ENCODE results near the gene TRAF5. TPM values are rescaled to one million over a fixed set of nuclear protein-coding genes. Genes with fewer than 3 reads are reported as not detected.
A peak's percentile ranks its signal among the peaks of the same experiment; 100 is the strongest.
"Not testable (repeated sequence)": the region's sequence is repeated elsewhere in the genome, so short reads cannot be mapped to it uniquely, and the experiment has no call there.

The TRAF5 gene
- total and polyA plus RNA-seq, 12 donors: 1.3 to 5.5 (median 1.9) TPM

DNA sequence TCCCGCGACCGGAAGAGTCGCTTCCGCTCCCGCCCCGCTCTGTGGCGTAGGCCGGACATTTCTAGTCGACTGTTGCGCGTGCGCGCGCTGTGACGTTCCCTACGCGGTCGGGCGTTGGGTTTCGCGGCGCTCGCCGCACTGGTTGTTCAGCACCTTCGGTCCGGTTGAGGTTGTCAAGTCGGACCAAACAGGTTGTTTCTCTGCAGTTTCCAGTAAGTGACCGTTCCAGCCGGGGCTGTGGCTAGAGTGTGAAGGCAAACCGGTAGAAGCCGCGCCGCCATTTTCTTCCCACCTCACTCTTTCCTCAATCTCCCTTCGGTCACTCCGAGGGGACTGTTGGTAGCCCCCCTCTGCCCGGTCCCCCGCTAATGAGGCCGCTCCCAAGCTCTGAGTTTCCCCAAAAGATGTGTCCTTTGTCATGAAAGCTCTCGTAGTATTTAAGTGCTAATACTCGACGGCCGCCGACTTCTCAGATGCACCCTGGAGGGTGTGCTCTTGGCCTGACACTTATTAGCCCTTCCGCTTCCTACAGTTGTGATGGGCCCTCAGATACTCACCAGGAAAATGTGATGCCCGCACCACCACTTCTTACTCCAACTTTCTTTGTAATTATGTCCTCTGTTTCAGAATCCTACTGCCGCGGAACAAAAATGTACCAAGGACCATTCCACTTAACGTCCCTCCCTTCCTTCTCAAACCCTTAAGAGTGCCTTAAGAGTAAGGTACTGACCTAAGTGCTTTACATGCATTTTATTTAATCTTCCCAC, 56.3 kb downstream of the TRAF5 start:
- TF ChIP-seq, protein P1, sequence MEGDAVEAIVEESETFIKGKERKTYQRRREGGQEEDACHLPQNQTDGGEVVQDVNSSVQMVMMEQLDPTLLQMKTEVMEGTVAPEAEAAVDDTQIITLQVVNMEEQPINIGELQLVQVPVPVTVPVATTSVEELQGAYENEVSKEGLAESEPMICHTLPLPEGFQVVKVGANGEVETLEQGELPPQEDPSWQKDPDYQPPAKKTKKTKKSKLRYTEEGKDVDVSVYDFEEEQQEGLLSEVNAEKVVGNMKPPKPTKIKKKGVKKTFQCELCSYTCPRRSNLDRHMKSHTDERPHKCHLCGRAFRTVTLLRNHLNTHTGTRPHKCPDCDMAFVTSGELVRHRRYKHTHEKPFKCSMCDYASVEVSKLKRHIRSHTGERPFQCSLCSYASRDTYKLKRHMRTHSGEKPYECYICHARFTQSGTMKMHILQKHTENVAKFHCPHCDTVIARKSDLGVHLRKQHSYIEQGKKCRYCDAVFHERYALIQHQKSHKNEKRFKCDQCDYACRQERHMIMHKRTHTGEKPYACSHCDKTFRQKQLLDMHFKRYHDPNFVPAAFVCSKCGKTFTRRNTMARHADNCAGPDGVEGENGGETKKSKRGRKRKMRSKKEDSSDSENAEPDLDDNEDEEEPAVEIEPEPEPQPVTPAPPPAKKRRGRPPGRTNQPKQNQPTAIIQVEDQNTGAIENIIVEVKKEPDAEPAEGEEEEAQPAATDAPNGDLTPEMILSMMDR (IDR thresholded peaks at IDR 0.05): no peak
- no peaks in the 10 kb centered on the region for H3K9me3 ChIP-seq
- H3K4me3 ChIP-seq: peak overlapping the region; percentile 50 to 82 (median 68)
- peak; percentile 94 to 96 for DNase-seq
- no peaks in the 10 kb centered on the region for H3K27me3 ChIP-seq
- H3K4me1 ChIP-seq: peaks cover 2 to 21% (median 13%) of the 10 kb centered on the region in 9 donors
- WGBS, 2 donors: 2% methylated on average over 49 of the region's 49 CpGs
- H3K27ac ChIP-seq: peak overlapping the region; percentile 69 to 97 (median 94)
- no peaks in the 10 kb centered on the region for H3K36me3 ChIP-seq
- peak; percentile 100 for ATAC-seq
- intact Hi-C loops (cut with DNase I): loop anchor here in 3 of 10 donors (2.0 to 5.0 kb wide), 2 partner anchors 56 to 58 kb away; partner anchors contain the start of gene TRAF5 (in 2 of the 3)

DNA sequence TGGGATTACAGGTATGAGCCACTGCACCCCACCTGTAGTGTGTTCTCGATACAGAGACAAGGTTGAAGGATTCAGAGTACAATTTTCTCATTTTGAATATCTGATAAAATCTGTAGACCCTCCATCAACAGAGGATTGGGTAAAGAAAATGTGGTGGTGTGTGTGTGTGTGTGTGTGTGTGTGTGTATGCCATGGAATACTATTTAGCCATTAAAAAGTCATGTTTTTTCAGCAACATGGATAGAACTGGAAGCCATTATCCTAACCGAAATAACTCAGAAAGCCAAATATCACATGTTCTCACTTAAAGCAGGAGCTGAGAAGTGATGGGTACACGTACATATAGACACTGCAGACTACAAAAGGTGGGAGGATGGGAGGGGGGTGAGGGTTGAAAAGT, 57.9 kb downstream of the TRAF5 start:
- Histone ChIP-seq H3K9me3 (no peaks in the 10 kb centered on the region), H3K27me3 (no peaks in the 10 kb centered on the region), H3K27ac (no peak overlapping the region), H3K4me3 (no peak overlapping the region), H3K36me3 (no peaks in the 10 kb centered on the region), H3K4me1 (peaks cover 2 to 18% (median 13%) of the 10 kb centered on the region in 9 donors)
- DNase-seq: no peak
- 97 to 98% methylated on average over 3 of the region's 3 CpGs for WGBS, 2 donors
- intact Hi-C loops (cut with DNase I): loop anchor here in 2 of 10 donors (5.0 kb wide), 1 partner anchor 57 kb away; the partner anchor contains the start of gene TRAF5 (in 2 of the 2)
- ATAC-seq: no peak
- TF ChIP-seq, protein P1 (IDR thresholded peaks at IDR 0.05): no peak

DNA sequence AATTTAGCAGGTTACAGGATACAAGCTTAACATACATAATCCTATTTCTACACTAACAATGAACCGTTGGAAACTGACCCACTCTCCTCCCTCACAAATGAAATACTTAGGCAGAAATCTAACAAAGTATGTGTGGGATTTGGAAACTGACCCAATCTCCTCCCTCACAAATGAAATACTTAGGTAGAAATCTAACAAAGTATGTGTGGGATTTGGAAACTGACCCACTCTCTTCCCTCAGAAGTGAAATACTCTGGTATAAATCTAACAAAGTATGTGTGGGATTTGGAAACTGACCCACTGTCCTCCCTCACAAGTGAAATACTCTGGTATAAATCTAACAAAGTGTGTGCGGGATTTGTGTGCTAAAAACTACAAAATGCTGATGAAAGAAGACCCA, 60.3 kb downstream of the TRAF5 start:
- WGBS, 2 donors: 61% methylated on average over 2 of the region's 2 CpGs
- intact Hi-C loops (cut with DNase I): no loop called here
- Histone ChIP-seq H3K9me3 (no peaks in the 10 kb centered on the region), H3K4me3 (no peak overlapping the region), H3K27ac (no peak overlapping the region), H3K4me1 (peaks cover 0 to 13% (median 8%) of the 10 kb centered on the region in 9 donors), H3K27me3 (no peaks in the 10 kb centered on the region), H3K36me3 (peaks cover 0 to 5% (median 0%) of the 10 kb centered on the region in 9 donors)
- DNase-seq: no peak
- ATAC-seq: no peak
- TF ChIP-seq, protein P1 (IDR thresholded peaks at IDR 0.05): no peak

DNA sequence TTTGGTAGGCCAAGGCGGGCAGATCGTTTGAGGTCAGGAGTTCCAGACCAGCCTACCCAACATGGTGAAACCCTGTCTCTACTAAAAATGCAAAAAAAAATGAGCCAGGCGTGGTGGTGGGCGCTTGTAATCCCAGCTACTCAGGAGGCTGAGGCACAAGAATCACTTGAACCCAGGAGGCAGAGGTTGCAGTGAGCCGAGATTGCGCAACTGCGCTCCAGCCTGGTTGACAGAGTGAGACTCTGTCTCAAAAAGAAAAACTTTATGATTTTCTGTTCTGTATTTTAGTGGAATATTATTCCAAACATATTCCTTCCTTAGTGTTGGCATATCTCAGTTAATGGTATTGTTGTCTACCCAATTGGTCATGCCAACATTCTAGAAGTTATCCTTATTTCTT, 64.2 kb downstream of the TRAF5 start:
- DNase-seq; ATAC-seq; H3K4me3 ChIP-seq; H3K9me3 ChIP-seq; intact Hi-C loops (cut with DNase I); H3K27me3 ChIP-seq; H3K27ac ChIP-seq; H3K4me1 ChIP-seq: not testable (repeated sequence)
- peaks cover 0 to 44% (median 6%) of the 10 kb centered on the region in 9 donors for H3K36me3 ChIP-seq
- whole genome bisulfite sequencing, 2 donors: 95 to 98% methylated on average over 7 of the region's 7 CpGs

DNA sequence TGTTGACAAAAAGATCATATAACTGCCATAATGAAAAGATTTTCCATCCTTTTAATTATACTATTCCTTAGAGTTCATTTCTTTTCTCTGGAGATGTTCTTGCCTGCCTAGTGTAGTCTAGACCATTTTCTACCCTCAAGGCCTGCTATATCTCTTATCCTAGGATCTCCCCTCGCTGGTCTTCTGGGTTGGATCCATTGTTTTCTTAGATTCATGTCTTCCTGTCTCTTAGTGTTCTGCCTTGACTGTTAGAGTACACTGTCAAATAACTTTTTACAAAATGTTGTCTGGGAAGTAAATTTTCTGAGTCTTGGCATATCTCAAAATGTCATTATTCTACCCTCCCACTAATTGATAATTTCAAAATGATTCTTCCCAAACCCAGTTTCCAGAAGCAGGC, 66.6 kb downstream of the TRAF5 start:
- H3K27ac ChIP-seq: no peak overlapping the region
- no peak overlapping the region for H3K4me3 ChIP-seq
- H3K36me3 ChIP-seq: peaks cover 0 to 66% (median 10%) of the 10 kb centered on the region in 9 donors
- TF ChIP-seq, protein P1 (IDR thresholded peaks at IDR 0.05): no peak
- intact Hi-C loops (cut with DNase I): no loop called here
- no peaks in the 10 kb centered on the region for H3K4me1 ChIP-seq
- no peaks in the 10 kb centered on the region for H3K27me3 ChIP-seq
- DNase-seq: no peak
- ATAC-seq: no peak
- no peaks in the 10 kb centered on the region for H3K9me3 ChIP-seq
- 70 to 80% methylated on average over 1 of the region's 1 CpG for WGBS, 2 donors

DNA sequence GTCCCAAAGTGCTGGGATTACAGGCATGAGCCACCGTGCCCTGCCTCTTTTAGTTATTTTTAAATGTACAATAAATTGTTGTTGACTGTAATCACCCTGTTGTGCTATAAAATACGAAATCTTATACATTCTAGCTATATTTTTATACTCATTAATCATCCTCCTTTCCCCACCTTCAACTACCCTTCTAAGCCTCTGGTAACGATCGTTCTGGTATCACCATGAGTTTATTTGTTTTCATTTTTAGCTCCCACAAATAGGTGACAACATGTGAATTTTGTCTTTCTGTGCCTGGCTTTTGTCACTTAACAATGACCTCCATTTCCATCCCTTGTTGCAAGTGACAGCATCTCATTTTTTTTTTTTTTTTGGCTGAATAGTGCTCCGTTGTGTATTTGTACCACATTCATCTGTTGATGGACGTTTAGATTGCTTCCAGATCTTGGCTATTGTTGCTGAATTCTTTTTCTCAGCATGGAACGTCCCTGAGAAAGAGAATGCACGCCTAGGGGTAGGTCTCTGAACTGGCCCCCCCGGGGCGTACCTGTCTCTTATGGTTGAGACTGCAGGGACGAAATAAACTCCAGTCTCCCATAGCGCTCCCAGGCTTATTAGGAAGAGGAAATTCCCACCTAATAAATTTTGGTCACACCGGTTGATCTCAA, 71.8 kb downstream of the TRAF5 start:
- DNase-seq; H3K27me3 ChIP-seq; ATAC-seq; H3K27ac ChIP-seq; intact Hi-C loops (cut with DNase I); H3K4me3 ChIP-seq; H3K4me1 ChIP-seq: not testable (repeated sequence)
- WGBS, 2 donors: 59 to 67% methylated on average over 13 of the region's 13 CpGs
- Histone ChIP-seq H3K9me3 (peaks cover 0 to 14% (median 0%) of the 10 kb centered on the region in 11 donors), H3K36me3 (peaks cover 0 to 48% (median 3%) of the 10 kb centered on the region in 9 donors)

DNA sequence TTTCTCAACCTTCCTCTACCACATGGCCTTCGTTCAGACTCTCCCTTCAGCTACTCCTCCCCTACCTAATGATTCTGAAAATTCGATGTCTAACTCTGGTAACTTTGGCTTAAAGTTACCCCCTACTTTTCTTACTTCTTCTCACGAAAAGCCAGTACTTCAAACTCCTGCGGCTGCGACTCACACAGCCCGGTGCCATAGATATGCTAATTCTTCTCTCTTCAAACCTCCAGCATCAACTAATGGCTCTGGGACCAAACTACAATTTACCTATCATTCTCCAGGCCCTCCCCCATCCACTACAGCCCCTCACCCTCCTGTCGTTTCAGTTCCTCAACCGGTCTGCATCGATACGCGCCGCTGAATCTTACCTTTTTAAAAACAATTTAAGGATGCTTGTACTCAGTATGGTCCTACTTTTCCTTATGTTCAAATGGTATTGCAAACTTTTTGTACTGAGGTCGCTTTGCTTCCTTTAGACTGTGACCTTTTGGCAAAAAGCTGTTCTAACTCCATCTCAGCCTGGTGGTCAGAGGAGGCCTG, 73.3 kb downstream of the TRAF5 start:
- H3K27me3 ChIP-seq; ATAC-seq; H3K27ac ChIP-seq; H3K4me3 ChIP-seq; DNase-seq; intact Hi-C loops (cut with DNase I); H3K4me1 ChIP-seq: not testable (repeated sequence)
- Histone ChIP-seq H3K36me3 (peaks cover 0 to 38% (median 3%) of the 10 kb centered on the region in 9 donors), H3K9me3 (peaks cover 0 to 14% (median 0%) of the 10 kb centered on the region in 11 donors)
- 81 to 83% methylated on average over 13 of the region's 13 CpGs for WGBS, 2 donors
